K562 (cell line): Measurements from ENCODE around the gene BNIP3.

Experiments
- BCLAF1 ChIP-seq, 2 experiments: fragments of 450-650 bp in 1 of 2; IDR thresholded peaks; 2 replicates each; pipeline ENCODE4 v1.6.1; 2011 to 2017; ENCODE audit warnings: low read depth in 2 of 2, antibody characterized with exemption in 1 of 2, borderline replicate concordance in 1 of 2, low read length in 1 of 2, mild to moderate bottlenecking in 1 of 2, mixed read lengths in 1 of 2; ENCODE audit not compliant: control insufficient read depth in 1 of 2
- EZH2 ChIP-seq: IDR thresholded peaks from 2 replicates; pipeline ENCODE4 v1.6.1; 2012; ENCODE audit warnings: low read depth, mild to moderate bottlenecking, inconsistent platforms, low read length, borderline replicate concordance
- HCFC1 ChIP-seq: IDR thresholded peaks from 2 replicates; pipeline ENCODE4 v1.6.1; 2012; ENCODE audit warnings: low read depth, low read length, improper control_type of control experiment
- MLX ChIP-seq, 2 experiments: fragments of 450-650 bp in 1 of 2; sonication (generic) in 1 of 2; formaldehyde crosslinking; conservative IDR thresholded peaks; 2 replicates each; pipeline versions ENCODE4 v1.4.0 to v1.8.1; 2020 to 2022; ENCODE audit warnings: mild to moderate bottlenecking in 1 of 2, missing genetic modification reagents in 1 of 2
- NFE2L1 ChIP-seq: fragments of 450-650 bp; IDR thresholded peaks from 2 replicates; pipeline ENCODE4 v1.6.1; 2016; ENCODE audit warnings: missing genetic modification characterization, low read depth, mild to moderate bottlenecking, missing compliant biosample characterization, moderate library complexity, borderline replicate concordance
- PATZ1 ChIP-seq: fragments of 250-450 bp; sonication (Bioruptor Pico); IDR thresholded peaks from 2 replicates; pipeline ENCODE4 v1.5.0; 2020; ENCODE audit warnings: mild to moderate bottlenecking, borderline replicate concordance
- PHF8 ChIP-seq: fragments of 200-600 bp; sonication (generic); IDR thresholded peaks from 2 replicates; pipeline ENCODE4 v1.6.1; 2012; ENCODE audit warnings: mixed run types, mild to moderate bottlenecking, inconsistent platforms, low read length, moderate library complexity, borderline replicate concordance
- REST ChIP-seq, 2 experiments: fragments of 450-650 bp; formaldehyde crosslinking in 1 of 2; IDR thresholded peaks; 2 replicates each; pipeline versions ENCODE4 v1.4.0 to v1.6.1; 2014 to 2020; ENCODE audit warnings: mild to moderate bottlenecking in 2 of 2, borderline replicate concordance in 1 of 2, low read depth in 1 of 2

- TF ChIP-seq EZH2 = no peak
- no peak for TF ChIP-seq HCFC1
- TF ChIP-seq NFE2L1 (tag) = no peak
- TF ChIP-seq MLX (CRISPR knock-in tag; conservative IDR thresholded peaks at IDR 0.05) = no peak
- no peak for TF ChIP-seq PHF8
- no peak for TF ChIP-seq PATZ1 (CRISPR knock-in tag)
- TF ChIP-seq REST (IDR thresholded peaks at IDR 0.05; ENCODE audit: borderline replicate concordance) = no peak
- TF ChIP-seq REST (CRISPR knock-in tag; IDR thresholded peaks at IDR 0.05; ENCODE audit: low read depth) = no peak
- TF ChIP-seq BCLAF1 (IDR thresholded peaks at IDR 0.05; ENCODE audit: borderline replicate concordance in 1 of 2, control insufficient read depth in 1 of 2, low read depth in 2 of 2, low read length in 1 of 2) = no peak
Measured at GRCh38 chr10:131968949-131969348, 12.8 kb downstream of the BNIP3 start.
